ENCODE measurements around the gene VTI1A. TPM values are rescaled to one million over a fixed set of nuclear protein-coding genes. Genes with fewer than 3 reads are reported as not detected.

Gene VTI1A
- total RNA-seq, 1 experiment from 2014 or later, result 18.1 TPM

DNA sequence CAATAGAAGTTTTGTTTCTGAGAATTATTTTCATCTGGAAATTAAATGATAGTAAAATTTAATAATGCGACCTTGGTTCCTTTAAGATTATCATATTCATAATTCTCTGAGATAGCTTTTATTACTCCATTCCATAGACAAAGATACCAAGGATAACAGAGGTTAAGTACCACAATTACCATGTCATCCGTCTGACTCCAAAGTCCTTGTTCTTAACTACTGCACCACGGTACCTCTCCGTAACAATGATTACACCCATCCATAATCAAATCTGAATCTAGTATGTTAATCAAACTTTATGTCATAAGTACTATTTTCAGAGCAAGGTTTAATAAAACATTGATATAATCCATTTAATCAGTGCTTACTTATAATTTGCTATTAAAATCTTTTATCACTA is 8.7 kb upstream of the VTI1A start:
- Histone ChIP-seq H3K36me3 (ENCODE audit: low read depth) (peaks cover 4% of the 10 kb centered on the region; the same call in 1 of the 2 replicates), H4K20me1 (ENCODE audit: insufficient read depth) (no peaks in the 10 kb centered on the region), H3K9me3 (ENCODE audit: insufficient read depth, low read depth) (no peaks in the 10 kb centered on the region), H3K27ac (no peak overlapping the region), H3K9me2 (ENCODE audit: insufficient read depth) (no peaks in the 10 kb centered on the region), H2AFZ (no peak overlapping the region), H3K27me3 (ENCODE audit: insufficient read depth, low read depth) (no peaks in the 10 kb centered on the region), H3K4me1 (replicated peaks; ENCODE audit: insufficient read depth) (no peaks in the 10 kb centered on the region), H3F3A (ENCODE audit: insufficient read depth, low read depth) (no peaks in the 10 kb centered on the region), H3K4me2 (no peak overlapping the region), H3K79me2 (ENCODE audit: low read depth) (0 out of 2 replicates have a peak, but pooled peaks cover 3% of the 10 kb centered on the region), H3K4me3 (no peak overlapping the region)
- no peak for TF ChIP-seq EZH2 (IDR thresholded peaks at IDR 0.05; ENCODE audit: low read depth)
- no peak for TF ChIP-seq CTCF (conservative IDR thresholded peaks at IDR 0.05)
- POLR2A ChIA-PET (ENCODE audit: unreplicated experiment), result no interaction called here
- CTCF ChIA-PET, result no interaction called here
- no peak for DNase-seq
- BruUV-seq (replicated peaks), result no TSS peak
- intact Hi-C loops (cut with micrococcal nuclease; ENCODE audit: unreplicated experiment), result loop anchor here (5.0 to 10.0 kb wide), 2 partner anchors 121 to 294 kb away; no protein-coding TSS in a partner anchor

- no peaks in the 10 kb centered on the region for H3K9me2 ChIP-seq (ENCODE audit: insufficient read depth)
- BruUV-seq (replicated peaks), result no TSS peak
- intact Hi-C loops (cut with micrococcal nuclease; ENCODE audit: unreplicated experiment), result no loop called here
- no peak overlapping the region for H3K27ac ChIP-seq
- no peak for DNase-seq
- H3K27me3 ChIP-seq (ENCODE audit: insufficient read depth, low read depth), result no peaks in the 10 kb centered on the region
- CTCF ChIA-PET, result no interaction called here
- H3K4me1 ChIP-seq (replicated peaks; ENCODE audit: insufficient read depth), result peaks cover 7% of the 10 kb centered on the region
- no peaks in the 10 kb centered on the region for H3K9me3 ChIP-seq (ENCODE audit: insufficient read depth, low read depth)
- H2AFZ ChIP-seq, result no peak overlapping the region
- H4K20me1 ChIP-seq (ENCODE audit: insufficient read depth), result no peaks in the 10 kb centered on the region
- peaks cover 24% of the 10 kb centered on the region for H3K79me2 ChIP-seq (ENCODE audit: low read depth)
- TF ChIP-seq CTCF (conservative IDR thresholded peaks at IDR 0.05) (no peak), EZH2 (IDR thresholded peaks at IDR 0.05; ENCODE audit: low read depth) (no peak)
- H3F3A ChIP-seq (ENCODE audit: insufficient read depth, low read depth), result no peaks in the 10 kb centered on the region
- 0 out of 2 replicates have a peak, but pooled peaks cover 11% of the 10 kb centered on the region for H3K36me3 ChIP-seq (ENCODE audit: low read depth)
- H3K4me2 ChIP-seq, result no peak overlapping the region
- POLR2A ChIA-PET (ENCODE audit: unreplicated experiment), result no interaction called here
- no peak overlapping the region for H3K4me3 ChIP-seq
These were observed 5.5 kb upstream of the VTI1A start for GRCh38 chr10:112441520-112441919.

GRCh38 chr10:112442063-112442462 is 5.0 kb upstream of the VTI1A start:
- TF ChIP-seq EZH2 (IDR thresholded peaks at IDR 0.05; ENCODE audit: low read depth), result no peak
- TF ChIP-seq CTCF (conservative IDR thresholded peaks at IDR 0.05), result no peak
- H3K27me3 ChIP-seq (ENCODE audit: insufficient read depth, low read depth), result no peaks in the 10 kb centered on the region
- no peaks in the 10 kb centered on the region for H3K9me3 ChIP-seq (ENCODE audit: insufficient read depth, low read depth)
- BruUV-seq (replicated peaks), result no TSS peak
- 0 out of 2 replicates have a peak, but pooled peaks cover 11% of the 10 kb centered on the region for H3K36me3 ChIP-seq (ENCODE audit: low read depth)
- H4K20me1 ChIP-seq (ENCODE audit: insufficient read depth), result no peaks in the 10 kb centered on the region
- H3K4me2 ChIP-seq, result no peak overlapping the region
- no peak overlapping the region for H3K27ac ChIP-seq
- peaks cover 7% of the 10 kb centered on the region for H3K4me1 ChIP-seq (replicated peaks; ENCODE audit: insufficient read depth)
- intact Hi-C loops (cut with micrococcal nuclease; ENCODE audit: unreplicated experiment), result no loop called here
- no peaks in the 10 kb centered on the region for H3F3A ChIP-seq (ENCODE audit: insufficient read depth, low read depth)
- no peak overlapping the region for H3K4me3 ChIP-seq
- no peak for DNase-seq
- H2AFZ ChIP-seq, result no peak overlapping the region
- peaks cover 26% of the 10 kb centered on the region for H3K79me2 ChIP-seq (ENCODE audit: low read depth)
- ChIA-PET CTCF (no interaction called here), POLR2A (ENCODE audit: unreplicated experiment) (no interaction called here)
- H3K9me2 ChIP-seq (ENCODE audit: insufficient read depth), result no peaks in the 10 kb centered on the region
